Mucosa of descending colon (tissue), 3 donors: ENCODE measurements around the gene GRM4. TPM values are rescaled to one million over a fixed set of nuclear protein-coding genes. Genes with fewer than 3 reads are reported as not detected.
A peak's percentile ranks its signal among the peaks of the same experiment; 100 is the strongest.

Experiments used
- ATAC-seq: fragments of 200-7000 bp; cut with Tn5 transposase; one replicate; pipeline ENCODE4 v1.9.1; 2020; ENCODE audit warnings: mild to moderate bottlenecking, moderate library complexity
- DNase-seq, 3 donors: peaks; one replicate each; pipeline ENCODE4 v3.0.0-alpha.2; 2020
- H3K36me3 ChIP-seq: fragments of 200-600 bp; one replicate; pipeline ENCODE4 v1.8.0; 2021; ENCODE audit warnings: low read depth, mild to moderate bottlenecking
- H3K4me1 ChIP-seq: fragments of 200-600 bp; one replicate; pipeline ENCODE4 v1.8.0; 2021; ENCODE audit warnings: low read depth, mild to moderate bottlenecking
- H3K4me3 ChIP-seq: fragments of 200-600 bp; one replicate; pipeline ENCODE4 v1.8.0; 2021; ENCODE audit warnings: mild to moderate bottlenecking
- H3K9me3 ChIP-seq: fragments of 200-600 bp; one replicate; pipeline ENCODE4 v1.8.0; 2021; ENCODE audit warnings: mild to moderate bottlenecking
- CTCF ChIP-seq: fragments of 200-600 bp; IDR thresholded peaks from one replicate; pipeline ENCODE4 v1.8.0; 2022; ENCODE audit warnings: antibody characterized with exemption, mild to moderate bottlenecking
- intact Hi-C, 2 donors: fragments of 100-400 bp; cut with DNase I in 1 of 2; cut with micrococcal nuclease in 1 of 2; formaldehyde crosslinking; loops; one replicate each; pipeline versions ENCODE4 v1.11.0 to v1.11.1; 2022; cut with DNase I, micrococcal nuclease
- total RNA-seq, 3 donors: library from RNA; stranded (reverse); fragmentation: NEBNext Ultra II Directional in 2 of 3; extraction: Animal tissue kit (Norgen Biotek cat#: 25700) in 2 of 3; gene quantifications; one replicate each; pipeline versions ENCODE4 v1.2.1 to v1.2.4, GENCODE V29; 2021 to 2023
- donor health status: DM: no; HTN: no; CAD: no; lungs with moderate emphysema.
- donor health status: DM: no; HTN: no; CAD: no.
- donor health status: DM: no; HTN: yes; CAD: no.

Gene GRM4
- total RNA-seq, 3 donors from 2014 or later: 0.22 to 0.25 TPM; not detected in 1

- Histone ChIP-seq H3K4me1 (peaks cover 9% of the 10 kb centered on the region), H3K9me3 (no peaks in the 10 kb centered on the region), H3K4me3 (no peak overlapping the region), H3K36me3 (no peaks in the 10 kb centered on the region)
- TF ChIP-seq CTCF: no peak
- intact Hi-C loops: no loop called here
- peak in 1 of 3 donors; percentile 35 for DNase-seq
- no peak for ATAC-seq
Observed at GRCh38 chr6:33981421-33981820, 164.5 kb downstream of the GRM4 start.

DNA sequence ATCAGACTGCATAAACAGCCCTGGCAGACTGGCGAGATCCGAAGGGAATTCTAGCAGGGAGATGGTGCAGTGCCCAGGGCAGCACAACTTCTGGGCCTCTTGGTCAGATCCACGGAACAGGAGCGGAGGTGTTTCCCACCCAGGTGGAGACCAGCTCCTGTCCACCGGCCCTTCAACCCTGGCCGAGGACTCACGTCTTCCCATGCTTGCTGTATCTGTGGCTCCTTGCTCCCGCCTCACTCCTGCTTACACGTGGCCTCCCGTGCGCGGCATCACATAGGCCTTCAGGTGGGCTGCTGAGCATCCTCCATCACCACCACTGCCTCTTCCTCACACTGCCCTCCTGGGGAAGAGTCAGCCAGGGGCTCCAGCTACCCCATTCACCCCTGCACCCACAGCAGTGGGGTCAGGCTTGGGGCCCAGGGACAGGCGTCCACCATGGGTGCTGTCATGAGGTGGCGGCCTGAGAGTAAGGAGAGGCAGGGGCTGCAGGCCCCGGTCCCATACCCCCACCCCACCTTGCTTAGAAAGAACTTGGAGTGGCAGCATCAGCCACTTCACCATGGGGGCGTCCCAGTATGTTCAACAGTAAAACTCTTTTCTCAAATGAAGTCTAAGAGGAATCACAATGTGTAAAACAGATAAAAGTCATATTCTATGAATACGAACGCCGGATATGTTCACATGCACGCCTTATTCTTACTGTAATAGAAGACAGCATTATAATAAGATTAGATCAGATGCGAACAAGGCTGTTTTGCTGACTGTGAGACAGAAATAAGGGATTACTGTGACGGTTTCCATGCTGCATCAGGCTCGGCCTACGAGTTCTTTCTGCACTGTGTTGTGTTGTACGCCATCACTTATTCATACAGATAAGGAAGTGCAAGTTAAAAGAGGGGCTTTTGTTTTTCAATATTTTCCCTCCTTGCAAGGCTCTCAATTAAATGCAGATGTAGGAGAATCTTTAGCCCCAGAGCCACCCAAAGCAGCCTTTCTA lies 165.4 kb downstream of the GRM4 start:
- H3K4me3 ChIP-seq: no peak overlapping the region
- no peaks in the 10 kb centered on the region for H3K36me3 ChIP-seq
- no peak for ATAC-seq
- no peak for TF ChIP-seq CTCF
- intact Hi-C loops: no loop called here
- peaks cover 9% of the 10 kb centered on the region for H3K4me1 ChIP-seq
- H3K9me3 ChIP-seq: no peaks in the 10 kb centered on the region
- DNase-seq: peak in 1 of 3 donors; percentile 28

DNA sequence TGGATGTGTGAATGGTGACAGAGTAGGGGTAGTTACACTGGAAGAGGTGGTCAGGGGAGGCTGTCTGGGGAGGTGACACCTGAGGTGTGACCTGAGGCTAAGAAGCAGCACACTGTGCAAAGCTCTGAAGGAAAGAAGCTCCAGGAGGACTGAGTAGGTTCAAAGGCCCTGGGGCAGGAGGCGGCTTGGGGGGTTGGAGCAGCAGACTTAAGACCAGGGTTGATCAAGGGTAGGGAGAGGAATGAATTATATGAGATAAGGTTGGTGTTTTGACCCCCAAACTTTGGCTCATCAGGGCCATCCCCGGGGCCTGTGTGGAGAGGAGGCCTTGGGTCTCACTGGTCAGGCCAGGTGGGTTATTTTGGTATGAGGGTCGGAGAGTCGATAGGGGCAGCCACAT lies 166.1 kb downstream of the GRM4 start:
- TF ChIP-seq CTCF: no peak
- H3K9me3 ChIP-seq: no peaks in the 10 kb centered on the region
- ATAC-seq (no peak), DNase-seq (peak in 1 of 3 donors; percentile 21)
- no peaks in the 10 kb centered on the region for H3K36me3 ChIP-seq
- intact Hi-C loops: no loop called here
- peaks cover 9% of the 10 kb centered on the region for H3K4me1 ChIP-seq
- no peak overlapping the region for H3K4me3 ChIP-seq

DNA sequence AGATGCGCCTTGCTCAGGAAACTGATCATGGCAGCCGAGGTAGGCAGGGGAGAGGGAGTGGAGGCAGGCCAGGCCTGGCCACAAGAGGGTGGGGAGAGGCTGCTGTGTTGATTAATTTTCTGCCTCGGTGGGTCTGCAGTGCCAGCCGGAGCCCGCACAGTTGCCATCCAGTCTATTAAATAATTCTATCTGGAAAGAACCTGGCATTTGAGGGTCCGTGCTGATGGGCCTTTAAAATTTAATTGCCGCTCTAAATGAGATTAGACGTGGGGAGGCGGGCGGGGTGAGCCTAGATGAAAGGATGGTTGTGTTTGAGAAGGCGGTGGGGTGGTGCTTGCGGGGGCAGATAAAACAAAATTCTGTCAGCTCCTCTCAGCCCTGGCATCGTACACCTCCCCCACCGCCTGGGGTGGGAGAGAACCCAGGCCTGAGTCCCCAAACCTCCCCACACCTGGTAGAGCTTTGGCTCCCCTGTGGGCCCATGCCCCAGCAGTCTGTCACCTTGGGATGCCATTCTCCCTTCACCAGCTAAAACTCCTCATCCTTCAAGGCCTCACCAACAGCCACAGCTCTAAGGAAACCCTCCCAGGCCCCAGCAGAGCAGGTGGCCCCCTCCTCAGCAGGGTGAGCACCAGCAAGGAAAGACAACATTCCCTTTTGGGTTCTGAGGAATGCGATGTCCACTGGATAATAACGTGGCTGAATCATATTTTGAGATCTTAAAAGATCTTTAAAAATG lies 167.3 kb downstream of the GRM4 start:
- DNase-seq (peak in 1 of 3 donors; percentile 33), ATAC-seq (no peak)
- Histone ChIP-seq H3K4me1 (peaks cover 13% of the 10 kb centered on the region), H3K9me3 (no peaks in the 10 kb centered on the region), H3K4me3 (no peak overlapping the region), H3K36me3 (no peaks in the 10 kb centered on the region)
- intact Hi-C loops: no loop called here
- TF ChIP-seq CTCF: no peak

DNA sequence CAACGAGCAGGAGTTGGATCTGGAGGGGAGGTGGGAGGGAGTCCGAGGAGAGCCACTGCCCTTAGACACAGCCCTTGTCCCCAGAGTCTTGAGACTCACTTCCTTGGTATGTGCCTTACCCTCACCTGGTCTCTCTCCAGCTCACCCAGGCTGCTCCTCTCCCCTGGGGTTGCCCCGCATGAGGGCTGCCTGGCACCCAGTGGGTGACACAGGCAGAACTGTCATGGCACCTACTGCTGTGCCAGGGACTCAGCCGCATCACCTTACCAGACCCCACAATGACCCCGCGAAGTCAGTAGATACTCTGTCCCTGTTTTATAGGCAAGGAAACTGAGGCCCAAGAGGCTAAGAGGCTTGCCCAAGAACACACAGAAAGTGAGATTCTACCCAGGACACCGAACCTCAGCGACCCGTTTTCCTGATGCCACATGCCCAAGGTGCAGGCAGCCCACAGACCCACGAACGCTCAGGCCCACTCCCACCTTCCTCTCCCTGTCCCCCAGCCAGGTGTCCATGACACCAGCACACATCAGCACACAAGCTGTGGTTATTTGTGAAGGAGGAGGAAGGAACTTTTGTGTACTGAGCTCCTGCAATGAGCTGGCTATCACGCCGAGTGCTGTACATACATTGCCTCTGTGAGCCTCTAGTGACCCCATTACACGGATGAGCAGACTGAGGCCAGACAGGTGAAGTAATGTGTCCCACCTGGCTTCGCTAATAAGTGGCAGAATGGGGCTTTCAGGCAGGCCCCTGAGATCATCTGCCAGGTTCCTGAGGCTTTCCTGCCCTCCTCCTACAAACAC lies 168.1 kb downstream of the GRM4 start:
- no peak for TF ChIP-seq CTCF
- intact Hi-C loops: no loop called here
- Histone ChIP-seq H3K4me3 (no peak overlapping the region), H3K9me3 (no peaks in the 10 kb centered on the region), H3K36me3 (no peaks in the 10 kb centered on the region), H3K4me1 (peaks cover 13% of the 10 kb centered on the region)
- no peak for ATAC-seq
- peak in 1 of 3 donors; percentile 30 for DNase-seq
